Nephron progenitor cell (in vitro differentiated cells): Measurements from ENCODE around the gene SCAF1.

Experiments
- DNase-seq: peaks from one replicate; pipeline ENCODE4 v3.0.0; 2021
- H3K27ac Mint-ChIP-seq: 2 replicates; pipeline ENCODE4 v1.8.0; 2021; ENCODE audit warnings: mild to moderate bottlenecking, moderate library complexity, mixed read lengths
- H3K27me3 Mint-ChIP-seq: 2 replicates; pipeline ENCODE4 v1.8.0; 2021; ENCODE audit warnings: mild to moderate bottlenecking, low read depth, mixed read lengths; ENCODE audit not compliant: poor library complexity
- H3K36me3 Mint-ChIP-seq: 2 replicates; pipeline ENCODE4 v1.8.0; 2021; ENCODE audit warnings: low read depth, mixed read lengths
- H3K4me1 Mint-ChIP-seq: 2 replicates; pipeline ENCODE4 v1.8.0; 2021; ENCODE audit warnings: mixed read lengths
- H3K4me3 Mint-ChIP-seq: 2 replicates; pipeline ENCODE4 v1.8.0; 2021; ENCODE audit warnings: mild to moderate bottlenecking, moderate library complexity, mixed read lengths
- H3K9me3 Mint-ChIP-seq: 2 replicates; pipeline ENCODE4 v1.8.0; 2021; ENCODE audit warnings: mild to moderate bottlenecking, moderate library complexity, mixed read lengths
- CTCF ChIP-seq: fragments of 200-600 bp; sonication (generic); IDR thresholded peaks from 2 replicates; pipeline ENCODE4 v1.5.0; 2021; ENCODE audit warnings: antibody characterized with exemption

Gene SCAF1

GRCh38 chr19:49686503-49687088 is 44.6 kb downstream of the SCAF1 start:
- DNase-seq, result no peak
- TF ChIP-seq CTCF, result no peak
- Mint-ChIP-seq H3K36me3 (peaks cover 41% of the 10 kb centered on the region), H3K27ac (peak overlapping the region; percentile 98), H3K9me3 (no peaks in the 10 kb centered on the region), H3K4me1 (peaks cover 59% of the 10 kb centered on the region), H3K27me3 (no peaks in the 10 kb centered on the region), H3K4me3 (peak overlapping the region; percentile 18)

GRCh38 chr19:49687150-49687549 is 45.1 kb downstream of the SCAF1 start:
- DNase-seq, result no peak
- H3K36me3 Mint-ChIP-seq, result peaks cover 37% of the 10 kb centered on the region
- no peaks in the 10 kb centered on the region for H3K27me3 Mint-ChIP-seq
- H3K27ac Mint-ChIP-seq, result peak overlapping the region; percentile 98
- peak overlapping the region; percentile 18 for H3K4me3 Mint-ChIP-seq
- no peaks in the 10 kb centered on the region for H3K9me3 Mint-ChIP-seq
- no peak for TF ChIP-seq CTCF
- H3K4me1 Mint-ChIP-seq, result peaks cover 64% of the 10 kb centered on the region

- Mint-ChIP-seq H3K27ac (peak overlapping the region; percentile 98), H3K36me3 (peaks cover 31% of the 10 kb centered on the region), H3K9me3 (no peaks in the 10 kb centered on the region), H3K4me1 (peaks cover 70% of the 10 kb centered on the region), H3K27me3 (no peaks in the 10 kb centered on the region), H3K4me3 (peak overlapping the region; percentile 34)
- peak; percentile 40 for DNase-seq
- TF ChIP-seq CTCF, result no peak
These were observed 45.7 kb downstream of the SCAF1 start for GRCh38 chr19:49687566-49688316.

GRCh38 chr19:49688531-49689132 is 46.6 kb downstream of the SCAF1 start:
- Mint-ChIP-seq H3K4me3 (peak overlapping the region; percentile 60), H3K27ac (peak overlapping the region; percentile 64)

More at GRCh38 chr19:49688531-49689132, 46.6 kb downstream of the SCAF1 start:
- H3K27me3 Mint-ChIP-seq, result no peaks in the 10 kb centered on the region
- no peak for TF ChIP-seq CTCF
- DNase-seq, result no peak
- H3K9me3 Mint-ChIP-seq, result no peaks in the 10 kb centered on the region
- H3K36me3 Mint-ChIP-seq, result peaks cover 24% of the 10 kb centered on the region
- peaks cover 71% of the 10 kb centered on the region for H3K4me1 Mint-ChIP-seq
